SK-N-DZ (cell line): ENCODE data around the gene PIP5K1B.

Experiments
- DNase-seq: peaks from one replicate; pipeline ENCODE4 v3.0.0-alpha.2; 2015; ENCODE audit warnings: low spot score

PIP5K1B gene

DNA sequence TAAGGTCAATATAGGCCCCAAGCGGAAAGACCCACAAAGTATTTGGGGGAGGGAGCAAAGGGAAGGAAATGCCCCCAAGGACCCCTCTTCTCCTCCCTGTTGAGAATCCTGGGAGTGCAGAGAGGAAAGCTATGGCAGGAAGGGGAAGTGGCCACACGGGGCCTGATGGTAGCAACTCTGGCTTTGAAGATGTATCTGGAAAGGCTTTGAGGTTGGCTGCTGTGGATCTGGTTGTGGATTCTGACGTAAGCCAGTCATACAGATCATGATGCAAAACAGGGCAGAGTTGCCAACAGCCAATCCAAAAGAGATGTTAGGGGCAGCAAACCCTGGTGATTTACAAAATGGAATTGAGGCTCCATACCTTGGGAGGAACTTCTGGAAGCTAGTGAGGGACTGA lies 200.1 kb downstream of the PIP5K1B start:
- DNase-seq, result no peak

DNA sequence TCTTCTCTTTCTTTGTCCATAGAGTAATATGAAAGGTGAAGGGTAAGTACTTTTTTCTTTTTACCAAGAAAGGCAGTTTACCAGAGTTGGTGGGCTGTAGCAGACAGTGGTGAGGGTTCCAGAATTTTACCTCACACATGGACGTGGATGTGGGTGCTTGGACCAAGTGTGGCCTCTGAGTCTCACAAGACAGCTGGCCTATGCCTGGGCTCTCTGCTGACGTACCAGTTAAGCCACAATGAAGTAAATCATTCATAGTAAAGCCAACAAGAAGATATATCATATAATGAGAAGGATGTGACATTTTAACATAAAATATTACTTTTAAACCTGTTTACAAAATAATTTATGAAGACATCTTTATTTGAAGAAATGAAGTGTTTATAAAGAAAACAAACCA lies 202.9 kb downstream of the PIP5K1B start:
- DNase-seq, result no peak

DNA sequence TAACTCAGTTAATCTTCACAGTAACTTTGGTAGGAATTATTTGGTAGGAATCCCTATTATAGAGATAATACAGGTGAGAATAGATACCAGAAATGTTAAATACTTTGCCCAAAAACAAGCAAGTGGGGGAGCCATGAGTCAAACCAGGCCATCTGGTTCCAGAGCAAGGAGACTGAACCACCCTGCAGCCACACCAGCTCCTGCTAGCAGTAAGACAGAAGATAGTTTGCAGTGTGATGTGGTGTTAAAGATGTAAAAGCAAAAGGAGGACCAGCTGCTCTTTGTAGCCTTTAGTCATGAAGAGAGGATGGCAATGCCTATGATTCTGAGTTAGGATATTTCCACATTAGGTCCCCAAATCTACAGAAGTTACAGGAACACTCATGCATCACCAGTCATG lies 207.5 kb downstream of the PIP5K1B start:
- DNase-seq, result no peak

DNA sequence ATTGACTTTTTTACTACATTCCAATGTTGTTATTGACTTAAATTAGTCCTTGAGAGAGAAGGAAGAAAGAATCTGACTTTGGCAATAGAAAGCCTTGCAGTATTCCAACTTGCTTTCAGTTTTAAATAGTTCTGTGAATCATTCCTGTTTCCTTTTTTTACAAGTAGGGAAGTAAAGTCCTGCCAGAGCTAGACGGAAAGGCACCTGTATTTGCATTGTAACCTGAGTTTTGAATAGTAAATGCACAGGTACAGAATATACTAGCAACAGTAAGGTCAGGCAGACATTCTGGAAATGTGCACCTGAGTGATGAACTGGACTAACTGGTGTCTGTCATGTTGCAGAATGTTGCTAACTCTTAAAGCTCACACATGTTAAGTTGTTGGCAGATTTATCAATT lies 208.0 kb downstream of the PIP5K1B start:
- DNase-seq, result no peak

DNA sequence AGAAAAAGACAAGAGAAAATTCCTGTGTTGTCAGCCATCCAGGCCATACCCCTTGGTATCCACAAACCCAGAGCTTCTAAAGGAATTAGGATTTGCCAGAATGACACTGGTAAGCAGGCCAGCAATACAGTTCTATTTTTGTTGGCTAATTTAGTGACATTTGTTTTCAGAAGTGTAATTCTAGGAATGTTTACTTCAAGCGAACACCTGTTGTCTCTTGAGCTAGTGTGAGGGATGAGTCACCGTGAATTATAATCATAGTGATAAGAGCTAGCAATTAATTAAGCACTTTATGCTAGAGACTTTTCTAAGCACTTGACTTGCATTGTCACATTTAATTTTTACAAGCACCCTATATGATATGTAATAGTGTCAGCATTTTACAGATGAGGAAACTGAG lies 209.7 kb downstream of the PIP5K1B start:
- no peak for DNase-seq

DNA sequence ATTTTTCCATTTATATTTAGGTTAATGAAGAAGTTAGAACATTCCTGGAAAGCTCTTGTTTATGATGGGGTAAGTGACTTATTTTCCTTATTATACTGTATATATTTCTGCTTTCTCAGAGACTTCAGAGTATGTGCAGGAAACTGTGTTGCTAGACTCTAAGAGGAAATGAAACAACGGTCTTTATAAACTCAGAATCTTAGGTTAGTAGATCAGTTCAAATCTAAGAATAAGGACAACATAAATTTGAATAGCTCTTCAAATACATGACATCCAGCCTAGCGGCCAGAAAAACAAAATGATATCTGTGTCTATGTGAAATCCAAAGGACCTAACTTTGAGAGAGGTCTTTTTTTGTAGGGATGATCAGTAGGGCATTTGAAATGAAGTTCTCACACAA lies 214.6 kb downstream of the PIP5K1B start:
- no peak for DNase-seq

DNA sequence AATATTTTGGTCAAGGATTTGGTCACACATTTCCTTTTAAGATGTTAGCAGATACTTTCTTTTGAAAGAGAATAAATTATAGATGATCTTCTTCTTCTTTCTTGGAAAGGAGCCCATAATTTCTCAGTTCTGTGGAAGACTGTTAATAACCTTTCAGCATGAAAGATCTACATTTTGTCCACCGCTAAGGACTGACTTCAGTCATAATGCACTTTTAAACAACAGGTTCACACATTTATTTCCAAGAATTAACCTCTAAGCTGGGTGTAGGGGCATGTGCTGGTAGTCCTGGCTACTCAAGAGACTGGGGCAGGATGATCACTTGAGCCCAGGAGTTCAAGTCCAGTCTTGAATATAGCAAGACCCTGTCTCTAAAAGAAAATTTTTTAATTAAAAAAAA lies 215.9 kb downstream of the PIP5K1B start:
- DNase-seq, result no peak

DNA sequence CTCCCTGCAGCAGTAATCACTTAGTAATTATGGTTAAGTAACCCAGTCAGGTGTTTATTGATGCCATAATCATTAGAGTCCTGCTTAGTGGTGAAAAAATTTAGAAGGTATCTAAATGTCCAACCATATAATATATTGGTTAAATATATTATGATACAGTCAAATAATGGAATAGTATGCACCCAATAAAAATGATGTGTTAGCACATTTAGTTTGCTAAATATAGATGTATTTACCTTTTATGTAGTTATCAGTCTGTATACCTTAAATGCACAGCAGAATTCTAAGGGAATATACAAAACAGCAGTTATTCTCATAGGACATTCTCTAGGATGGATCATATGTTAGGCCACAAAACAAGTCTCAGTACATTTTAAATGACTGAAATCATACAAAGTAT lies 218.4 kb downstream of the PIP5K1B start:
- no peak for DNase-seq

DNA sequence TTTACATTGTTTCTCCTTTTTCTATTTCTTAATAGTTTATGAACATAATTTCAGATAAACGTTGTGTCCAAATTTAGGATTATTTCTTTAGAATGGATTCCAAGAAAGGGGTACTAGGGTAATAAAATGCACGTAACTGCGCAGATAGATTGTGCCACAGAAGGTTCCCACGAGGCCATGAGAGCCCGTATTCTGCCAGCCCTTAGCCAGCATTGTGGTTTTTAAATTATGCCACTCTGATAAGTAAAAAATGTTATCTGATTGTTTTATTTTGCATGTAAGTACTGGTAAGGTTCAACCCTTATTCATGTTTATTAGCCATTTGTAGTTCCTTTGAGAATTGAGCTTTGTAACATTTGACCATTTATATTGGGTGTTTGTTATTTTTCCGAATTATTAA lies 220.1 kb downstream of the PIP5K1B start:
- DNase-seq, result no peak

DNA sequence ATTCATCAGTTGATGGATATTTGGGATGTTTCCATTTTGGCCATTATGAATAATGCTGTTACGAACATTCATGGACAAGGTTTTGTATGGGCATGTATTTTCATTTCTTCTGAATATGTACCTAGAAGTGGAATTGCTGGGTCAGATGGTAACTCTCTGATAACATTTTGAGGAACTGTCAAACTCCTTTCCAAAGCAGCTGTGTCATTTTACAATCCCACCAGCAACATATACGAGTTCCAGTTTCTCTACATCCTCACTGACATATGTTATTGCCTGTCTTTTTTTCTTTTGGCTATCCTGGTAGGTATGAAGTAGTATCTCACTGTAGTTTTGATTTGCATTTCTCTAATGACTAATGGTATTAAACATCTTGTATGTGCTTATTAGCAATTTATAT lies 222.1 kb downstream of the PIP5K1B start:
- DNase-seq, result no peak

DNA sequence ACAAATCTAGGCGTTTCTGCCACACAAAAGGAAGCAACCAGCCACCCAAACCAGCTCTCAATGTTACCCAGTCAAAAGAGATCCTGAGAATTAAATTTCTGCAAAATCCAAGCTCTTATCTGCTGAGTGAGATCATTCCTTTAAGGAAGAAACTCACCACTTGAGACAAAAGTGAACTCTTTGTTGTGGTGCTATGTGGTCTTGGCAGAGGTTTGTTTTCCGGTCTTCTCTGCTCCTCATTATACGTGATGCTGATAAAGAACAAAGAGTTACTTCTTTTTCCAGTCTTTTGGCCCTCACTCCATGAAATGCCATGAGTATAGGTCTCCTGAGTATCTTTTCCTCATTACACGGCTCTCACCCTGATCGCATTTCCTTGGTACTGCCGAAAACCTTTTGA lies 226.8 kb downstream of the PIP5K1B start:
- no peak for DNase-seq

DNA sequence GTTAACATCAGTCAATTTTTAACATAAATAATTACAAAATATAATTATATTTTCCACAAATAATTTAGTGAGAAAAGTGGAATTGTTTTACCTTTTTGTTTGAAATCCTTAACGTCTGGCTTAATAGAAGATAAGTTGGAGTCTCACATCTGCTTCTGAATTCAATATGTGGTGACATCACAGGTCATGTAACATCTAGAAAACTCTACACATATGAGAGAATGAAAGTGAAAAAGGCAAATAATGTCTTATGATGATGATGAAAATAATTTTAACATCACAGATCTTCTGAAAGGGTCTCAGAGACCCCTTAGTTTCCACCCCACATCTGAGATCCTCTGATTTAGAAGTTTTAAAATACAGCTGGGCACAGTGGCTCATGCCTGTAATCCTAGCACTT lies 227.4 kb downstream of the PIP5K1B start:
- no peak for DNase-seq

DNA sequence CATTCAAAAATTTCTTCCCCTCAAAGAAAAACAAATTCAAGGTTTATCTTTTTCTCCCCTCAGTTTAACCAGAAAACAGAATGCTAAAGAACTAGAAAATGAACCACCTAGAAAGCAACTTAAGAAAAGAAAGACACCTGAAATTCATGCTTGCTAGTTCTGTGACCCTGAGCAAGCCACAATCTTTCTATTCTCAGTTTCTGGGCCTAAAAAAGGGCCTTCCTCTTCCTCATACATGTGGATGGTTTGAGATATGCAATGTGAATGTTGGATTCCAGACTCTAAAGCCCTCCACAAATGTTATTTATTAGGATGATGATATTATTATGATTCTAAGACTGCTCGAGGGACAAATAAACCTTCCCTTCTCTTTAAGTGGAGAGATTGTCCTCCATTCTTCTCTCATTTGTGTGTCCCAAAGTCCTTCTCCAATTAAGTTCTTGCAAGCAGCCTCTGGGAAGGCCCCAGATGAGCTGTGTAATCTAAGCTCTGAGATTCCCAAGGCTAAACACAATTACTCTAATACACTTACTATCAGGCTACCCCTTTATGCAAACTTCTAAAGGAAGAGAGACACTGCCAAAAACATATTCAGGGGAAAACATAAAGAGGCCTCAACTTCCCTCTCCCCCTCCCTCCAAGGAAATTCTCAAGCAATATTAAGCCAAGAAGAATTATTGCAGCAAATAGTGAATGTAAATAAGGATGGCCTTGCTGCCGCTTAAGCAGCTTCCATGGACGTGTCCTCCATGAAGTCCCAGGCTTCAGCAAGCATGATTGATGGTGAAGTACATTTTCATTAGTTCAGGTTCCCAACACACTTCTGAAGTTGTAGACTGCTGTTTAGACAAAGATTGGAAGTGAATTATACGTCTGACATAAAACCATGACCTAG lies 228.6 kb downstream of the PIP5K1B start:
- no peak for DNase-seq

DNA sequence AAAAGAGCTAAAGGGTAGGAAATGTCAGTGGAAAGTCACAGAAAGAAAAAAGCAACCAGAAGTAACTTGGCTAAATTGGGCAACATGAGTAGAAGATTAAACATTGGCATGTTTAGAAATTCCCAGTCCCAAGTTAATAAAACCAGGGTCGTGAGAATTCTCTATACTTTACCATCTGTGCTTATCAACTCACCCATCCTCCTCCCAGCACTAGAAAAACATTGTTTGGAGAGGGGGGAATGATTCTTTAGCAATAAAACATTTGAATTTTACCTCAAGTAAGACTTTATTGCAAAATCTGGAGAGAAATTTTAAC lies 229.2 kb downstream of the PIP5K1B start:
- no peak for DNase-seq

DNA sequence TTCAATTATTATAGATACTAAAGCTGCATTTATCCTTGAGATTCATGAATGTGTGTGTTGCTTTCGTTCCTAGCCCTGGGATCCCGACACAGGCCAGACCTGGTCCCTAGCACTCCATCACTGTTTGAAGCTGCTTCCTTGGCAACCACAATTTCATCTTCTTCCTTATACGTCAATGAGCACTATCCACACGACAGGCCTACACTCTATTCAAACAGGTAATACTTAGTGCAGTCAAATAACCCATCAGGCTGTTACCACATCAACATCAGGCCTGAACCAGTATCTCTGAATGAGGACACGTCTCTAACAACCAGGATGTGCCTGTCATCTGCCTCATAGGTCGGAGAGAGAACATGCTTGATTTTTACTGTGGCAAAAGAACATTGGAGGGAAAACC lies 235.5 kb downstream of the PIP5K1B start:
- DNase-seq, result no peak

DNA sequence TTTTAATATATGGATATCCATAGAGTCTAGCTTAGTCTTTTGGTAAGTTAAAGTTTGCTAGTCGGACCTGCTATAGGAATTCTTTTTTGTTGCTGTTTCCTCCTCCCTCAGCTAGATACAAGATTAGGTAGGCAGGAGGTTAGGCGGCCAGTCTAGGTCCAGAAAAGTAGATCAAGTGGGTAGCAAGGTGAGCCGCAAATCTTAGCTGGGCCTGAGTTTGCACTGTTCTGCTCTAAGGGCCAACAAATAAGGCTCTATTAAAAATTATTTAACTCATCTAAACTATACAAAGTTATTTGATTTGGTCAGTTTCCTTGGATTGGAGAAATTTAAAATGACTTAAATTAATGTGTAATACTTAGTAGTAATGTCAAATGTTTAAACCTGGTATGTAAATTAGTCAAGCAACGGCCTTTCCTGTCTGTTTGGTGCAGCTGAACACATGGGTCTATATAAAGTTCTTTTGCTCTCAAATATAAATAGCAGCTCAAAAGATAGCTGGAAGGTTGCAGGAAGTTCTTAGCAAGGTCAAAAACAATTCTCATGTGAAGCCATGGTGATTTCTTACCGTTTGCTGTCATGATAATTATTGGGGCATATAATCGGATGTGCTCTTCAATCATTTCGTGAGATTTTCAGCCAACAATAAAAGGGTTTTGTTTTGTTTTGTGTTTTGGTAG lies 236.9 kb downstream of the PIP5K1B start:
- DNase-seq, result no peak

DNA sequence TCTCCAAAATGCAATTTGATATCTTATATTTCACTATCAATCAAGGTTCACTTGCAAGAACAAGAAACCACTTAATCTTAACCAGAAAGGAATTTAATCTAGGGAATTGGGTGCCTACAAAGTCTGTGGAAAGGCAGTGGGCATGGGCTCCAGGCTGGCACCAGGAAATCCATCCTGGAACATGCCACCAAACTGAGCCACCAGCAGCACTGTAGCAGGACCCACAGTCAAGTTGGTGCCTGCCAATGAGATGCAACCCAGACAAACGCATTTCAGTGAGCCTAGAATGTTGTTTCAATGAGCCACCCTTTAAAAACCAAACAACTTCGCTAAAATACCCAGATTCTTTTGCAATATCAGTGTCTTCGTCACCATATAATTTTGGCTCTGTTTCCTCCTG lies 237.8 kb downstream of the PIP5K1B start:
- no peak for DNase-seq

DNA sequence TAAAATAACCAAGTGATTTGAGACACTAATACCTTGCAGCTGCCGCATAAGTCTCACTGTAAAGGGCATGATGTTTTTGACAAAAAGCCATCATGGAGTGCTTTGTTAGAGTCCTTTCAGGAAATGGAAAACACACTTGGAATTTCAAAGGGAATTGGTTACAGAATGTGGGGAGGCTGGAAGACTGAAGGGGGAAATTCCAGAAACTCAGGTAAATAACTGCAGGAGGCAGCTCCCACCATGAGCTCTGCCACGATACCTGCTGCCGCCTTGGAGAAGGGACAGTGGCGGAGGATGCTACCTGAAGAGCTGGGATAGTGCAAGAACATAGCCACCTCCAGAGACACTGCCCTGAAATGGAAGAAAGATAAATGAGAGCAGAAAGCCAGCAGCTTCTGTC lies 242.0 kb downstream of the PIP5K1B start:
- DNase-seq, result no peak

DNA sequence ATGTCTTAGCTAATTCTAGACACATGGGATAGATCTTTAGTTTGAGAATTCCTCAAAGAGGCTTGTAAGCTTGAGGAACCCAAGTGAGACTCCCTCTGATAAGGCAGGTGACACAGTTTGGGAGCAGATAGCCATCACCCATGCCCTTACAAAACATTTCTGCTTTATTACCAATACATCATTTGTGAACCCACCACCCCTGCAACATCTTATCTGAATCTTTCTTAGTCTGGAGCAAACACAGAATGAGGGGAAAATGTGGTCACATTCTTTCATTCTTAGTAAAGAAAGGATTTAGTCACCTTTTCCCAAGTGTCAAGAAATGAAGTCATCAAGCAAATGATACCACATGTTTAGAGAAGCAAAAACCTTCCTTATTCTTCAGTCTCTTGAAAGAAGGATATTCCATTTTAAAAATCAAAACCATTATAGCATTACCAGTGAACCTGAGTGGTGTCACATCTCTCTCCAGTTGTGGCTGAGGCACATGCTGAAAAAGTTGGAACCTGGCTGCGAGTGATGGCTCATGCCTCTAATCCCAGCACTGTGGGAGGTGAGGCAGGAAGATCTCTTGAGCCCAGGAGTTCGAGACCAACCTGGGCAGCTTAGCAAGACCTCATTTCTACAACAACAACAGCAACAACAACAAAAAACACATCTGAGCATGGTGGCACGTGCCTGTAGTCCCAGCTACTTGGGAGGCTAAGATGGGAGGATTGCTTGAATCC lies 243.0 kb downstream of the PIP5K1B start:
- no peak for DNase-seq

DNA sequence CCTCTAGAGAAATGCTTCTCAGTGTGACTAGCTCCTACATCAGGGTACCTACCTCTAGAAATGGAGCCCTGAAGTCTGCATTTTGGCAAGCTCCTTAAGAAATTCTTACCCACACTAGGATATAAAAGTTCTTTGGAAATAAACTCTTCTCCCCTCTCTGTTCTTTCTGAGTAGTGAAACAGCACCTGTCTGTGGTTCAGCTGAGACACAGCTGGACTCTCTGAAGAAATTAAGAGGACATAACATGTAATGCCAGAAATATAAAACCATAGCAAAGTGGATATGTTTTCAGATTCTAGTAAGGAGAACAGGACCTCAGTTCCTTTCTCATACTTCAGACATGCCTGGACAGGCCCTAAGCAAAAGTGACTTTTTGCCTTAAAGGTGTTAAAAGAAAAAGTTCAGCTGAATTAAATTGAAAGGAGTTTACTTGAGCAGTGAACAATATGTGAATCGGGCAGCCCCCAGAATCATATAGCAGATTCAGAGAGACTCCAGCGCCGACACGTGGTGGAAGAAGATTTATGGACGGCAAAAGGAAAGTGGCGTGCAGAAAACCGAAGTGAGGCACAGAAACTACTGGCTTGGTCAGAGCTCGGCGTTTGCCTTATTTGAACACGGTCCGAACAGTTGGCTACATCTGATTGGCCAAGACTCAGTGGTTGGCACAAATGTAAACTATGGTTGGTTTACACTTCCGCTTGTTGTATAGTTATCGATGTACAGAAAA lies 244.4 kb downstream of the PIP5K1B start:
- DNase-seq, result peak; percentile 3

DNA sequence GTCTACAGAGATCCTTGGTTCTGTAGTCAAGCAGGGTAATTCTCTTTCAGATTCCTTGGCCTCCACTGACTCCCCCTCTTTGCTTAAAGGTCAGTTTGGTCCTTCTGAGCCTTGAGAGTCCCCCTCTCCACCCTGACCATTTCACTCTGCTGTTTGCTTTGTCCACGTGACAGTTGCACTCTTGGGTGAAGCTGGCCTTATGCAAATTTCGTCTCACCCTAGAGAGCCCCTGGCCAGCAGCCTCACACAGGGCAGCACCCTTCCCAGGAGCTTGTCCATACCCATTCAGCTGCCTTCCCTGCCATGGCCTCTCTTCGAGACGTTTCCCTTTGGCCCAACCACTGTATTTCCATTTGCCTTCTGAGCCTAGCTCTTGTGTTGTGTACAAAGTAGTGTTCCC lies 245.1 kb downstream of the PIP5K1B start:
- DNase-seq, result no peak

DNA sequence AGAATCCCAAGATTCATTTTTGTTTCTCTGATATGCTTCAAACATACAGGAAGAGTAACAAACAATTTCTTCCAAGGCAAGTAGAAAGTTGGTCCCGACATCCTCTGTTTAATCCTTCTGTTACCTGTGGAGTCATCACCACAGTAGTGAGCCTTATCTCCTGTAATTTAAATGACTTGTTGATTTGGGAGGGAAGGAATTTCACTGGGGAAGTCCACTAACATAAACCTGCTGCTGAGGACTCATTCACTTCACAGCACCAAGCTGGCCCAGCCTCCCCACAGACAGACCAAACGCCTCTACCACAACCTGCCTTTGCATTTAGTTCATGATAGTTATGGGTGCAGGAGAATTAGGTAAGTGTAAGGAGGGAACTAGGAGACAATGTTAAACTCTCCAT lies 245.6 kb downstream of the PIP5K1B start:
- no peak for DNase-seq
